IPS-NIHi7 (cell line): ENCODE results near the gene C3orf70.

ENCODE experiments used
- DNase-seq: peaks from one replicate; pipeline ENCODE4 v3.0.0; 2012; ENCODE audit warnings: mixed read lengths; ENCODE audit errors: extremely low spot score

The C3orf70 gene, protein sequence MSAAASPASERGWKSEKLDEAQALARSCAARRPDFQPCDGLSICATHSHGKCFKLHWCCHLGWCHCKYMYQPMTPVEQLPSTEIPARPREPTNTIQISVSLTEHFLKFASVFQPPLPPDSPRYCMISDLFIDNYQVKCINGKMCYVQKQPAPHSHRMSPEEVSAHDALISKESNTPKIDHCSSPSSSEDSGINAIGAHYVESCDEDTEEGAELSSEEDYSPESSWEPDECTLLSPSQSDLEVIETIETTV

DNA sequence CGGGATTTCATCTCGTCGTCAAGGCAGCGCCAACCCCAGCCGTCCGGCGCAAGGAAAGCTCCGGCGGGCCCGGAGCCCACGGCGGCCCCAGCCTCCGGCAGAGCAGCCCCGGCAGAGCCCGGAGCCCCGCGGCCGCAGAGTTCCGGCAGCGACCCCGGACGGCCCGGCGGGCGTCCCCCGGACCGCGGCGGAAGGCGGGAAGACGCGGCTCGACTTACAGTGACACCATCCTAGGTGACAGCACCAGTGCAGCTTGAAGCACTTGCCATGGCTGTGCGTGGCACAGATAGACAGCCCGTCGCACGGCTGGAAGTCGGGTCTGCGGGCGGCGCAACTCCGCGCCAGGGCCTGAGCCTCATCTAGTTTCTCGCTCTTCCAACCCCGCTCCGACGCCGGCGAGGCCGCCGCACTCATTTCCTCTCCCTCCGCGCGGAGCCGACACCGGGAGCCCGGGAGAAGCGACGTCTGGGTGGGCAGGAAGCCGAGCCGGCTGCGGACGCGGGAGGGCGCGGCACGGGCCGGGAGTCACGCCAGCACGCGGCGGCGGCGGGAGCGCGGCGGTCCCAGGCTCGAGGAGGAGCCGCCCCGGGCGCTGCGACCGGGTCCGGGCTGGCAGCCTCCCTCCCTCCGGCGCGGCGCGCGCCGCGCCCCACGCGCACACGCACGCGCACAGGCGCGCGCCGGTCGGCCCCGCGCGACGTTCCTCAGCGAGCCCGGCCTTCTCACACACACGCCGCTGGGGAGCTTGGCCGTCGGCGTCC is at the start of gene C3orf70:
Gene C3orf70 (minus strand): TSS at position 651 of the 761 bp plus-strand sequence. CDS start 237 bp downstream, at position 414.
- DNase-seq = peak; percentile 72

DNA sequence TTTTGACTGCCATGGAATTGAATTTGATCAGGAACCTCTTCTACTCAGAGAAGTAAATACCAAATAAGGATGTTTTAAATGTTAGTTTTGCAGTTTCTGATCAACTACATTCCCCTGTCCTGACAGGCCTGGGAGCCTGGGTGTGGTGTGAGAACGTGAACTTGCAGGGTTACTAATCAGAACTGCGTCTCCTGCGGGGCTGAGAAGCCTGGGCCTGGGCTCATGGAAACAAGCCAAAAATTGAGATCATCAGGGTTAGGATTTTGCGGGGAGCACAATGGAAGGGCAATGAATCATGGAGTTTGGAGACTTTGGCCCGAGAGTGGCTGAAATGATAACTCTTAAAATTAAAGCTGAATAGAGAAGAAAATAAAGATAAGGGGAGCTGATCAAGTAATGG is 47.8 kb upstream of the C3orf70 start:
- DNase-seq = no peak

DNA sequence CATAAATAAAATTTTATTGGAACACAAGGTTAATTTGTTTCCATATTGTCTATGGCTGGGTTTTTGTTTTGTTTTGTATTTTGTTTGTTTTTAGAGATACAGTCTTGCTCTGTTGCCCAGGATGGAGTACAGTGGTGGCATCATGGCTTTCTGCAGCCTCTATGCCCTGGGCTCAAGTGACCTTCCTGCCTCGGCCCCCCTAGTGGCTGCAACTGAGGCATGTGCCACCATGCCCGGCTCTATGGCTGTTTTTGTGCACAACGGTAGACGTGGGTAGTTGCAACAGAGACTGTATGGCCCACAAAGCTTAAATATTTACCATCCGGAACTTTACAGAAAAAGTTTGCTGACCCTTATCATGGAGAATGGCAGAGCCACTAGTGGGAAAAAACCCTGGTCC is 46.8 kb upstream of the C3orf70 start:
- DNase-seq = no peak

DNA sequence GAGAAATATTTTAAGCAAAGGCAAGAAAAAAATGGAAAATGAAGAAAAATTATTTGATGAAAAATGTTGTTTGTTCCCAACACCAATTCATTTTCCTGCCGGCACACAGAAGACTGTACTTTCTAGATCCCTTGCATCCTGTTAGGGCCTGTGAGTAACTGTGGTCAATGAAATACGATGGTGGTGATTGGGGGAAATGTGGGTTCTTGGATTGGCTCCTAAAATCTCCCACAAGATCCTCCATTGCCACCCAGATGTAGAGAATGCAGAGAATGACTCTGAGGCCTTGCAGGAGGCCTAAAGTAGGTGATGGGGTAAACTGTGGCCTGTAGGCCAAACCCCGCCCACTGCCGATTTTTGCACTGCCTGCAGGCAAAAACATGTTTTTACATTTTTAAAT is 46.3 kb upstream of the C3orf70 start:
- no peak for DNase-seq

DNA sequence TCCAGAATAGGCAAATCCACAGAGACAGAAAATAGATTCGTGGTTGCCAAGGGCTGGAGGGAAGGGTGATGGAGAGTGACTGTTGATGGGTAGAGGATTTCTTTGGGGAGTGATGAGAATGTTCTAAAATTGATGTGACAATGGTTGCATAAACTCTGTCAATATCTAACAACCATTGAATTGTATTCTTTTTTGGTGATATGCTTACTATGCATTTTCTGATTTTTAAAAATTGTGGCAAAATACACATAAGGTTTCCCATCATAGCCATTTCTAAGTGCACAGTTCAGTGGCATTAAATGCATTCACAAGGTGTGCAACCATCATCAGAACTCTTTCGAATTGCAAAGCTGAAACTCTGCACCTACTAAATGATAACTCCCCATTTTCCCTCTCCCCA is 44.2 kb upstream of the C3orf70 start:
- DNase-seq = no peak

DNA sequence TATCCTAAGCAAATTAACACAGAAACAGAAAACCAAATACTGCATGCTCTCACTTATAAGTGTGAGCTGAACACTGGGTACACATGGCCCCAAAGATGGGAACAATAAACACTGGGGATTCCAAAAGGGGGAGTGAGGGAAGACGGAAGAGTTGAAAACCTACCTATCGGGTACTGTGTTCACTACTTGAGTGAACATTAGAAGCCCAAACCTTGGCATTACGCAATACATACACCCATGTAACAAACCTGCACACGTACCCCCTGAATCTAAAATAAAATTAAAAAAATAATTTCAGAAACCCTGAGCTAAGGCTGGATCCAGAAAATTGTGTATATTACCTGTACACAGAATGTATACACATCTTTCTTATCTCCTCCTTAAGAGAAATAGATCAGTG is 42.8 kb upstream of the C3orf70 start:
- DNase-seq = no peak

DNA sequence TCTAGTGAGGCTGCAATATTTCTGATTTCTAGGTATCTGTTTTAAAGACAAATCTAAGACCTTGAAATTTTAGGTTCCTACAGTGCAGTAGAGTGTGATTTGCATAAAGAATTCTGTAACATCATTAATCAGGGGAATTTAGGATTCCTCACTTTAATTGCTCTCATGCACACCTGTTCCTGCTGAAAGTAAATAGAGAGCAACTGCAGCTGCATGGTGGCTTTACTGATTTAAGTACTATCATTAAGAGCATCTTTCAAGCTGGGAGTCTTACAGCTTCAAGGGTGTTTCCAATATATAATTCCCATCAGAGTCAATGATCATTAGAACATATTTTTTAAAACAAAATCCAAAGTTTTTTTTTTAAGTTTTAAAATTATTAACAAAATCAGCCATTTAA is 36.0 kb upstream of the C3orf70 start:
- DNase-seq = no peak

DNA sequence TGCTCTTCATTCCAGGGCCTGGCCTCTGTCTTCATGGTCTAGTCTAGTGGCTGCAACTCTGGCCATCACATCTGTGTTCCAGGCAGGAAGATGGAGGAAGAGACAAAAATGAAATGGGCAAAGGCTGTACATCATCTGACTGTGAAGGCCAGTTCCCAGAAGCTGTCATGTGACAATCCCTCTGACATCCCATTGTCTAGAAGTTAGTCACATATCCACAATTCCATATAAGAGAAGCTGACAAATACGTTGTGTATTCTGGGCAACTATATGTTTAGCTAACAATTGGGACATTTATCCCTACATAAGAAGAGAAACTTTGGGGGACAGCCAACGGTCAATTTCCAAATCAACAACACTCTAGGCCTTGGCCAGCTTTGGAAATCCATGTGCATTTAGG is 34.5 kb upstream of the C3orf70 start:
- DNase-seq = no peak

DNA sequence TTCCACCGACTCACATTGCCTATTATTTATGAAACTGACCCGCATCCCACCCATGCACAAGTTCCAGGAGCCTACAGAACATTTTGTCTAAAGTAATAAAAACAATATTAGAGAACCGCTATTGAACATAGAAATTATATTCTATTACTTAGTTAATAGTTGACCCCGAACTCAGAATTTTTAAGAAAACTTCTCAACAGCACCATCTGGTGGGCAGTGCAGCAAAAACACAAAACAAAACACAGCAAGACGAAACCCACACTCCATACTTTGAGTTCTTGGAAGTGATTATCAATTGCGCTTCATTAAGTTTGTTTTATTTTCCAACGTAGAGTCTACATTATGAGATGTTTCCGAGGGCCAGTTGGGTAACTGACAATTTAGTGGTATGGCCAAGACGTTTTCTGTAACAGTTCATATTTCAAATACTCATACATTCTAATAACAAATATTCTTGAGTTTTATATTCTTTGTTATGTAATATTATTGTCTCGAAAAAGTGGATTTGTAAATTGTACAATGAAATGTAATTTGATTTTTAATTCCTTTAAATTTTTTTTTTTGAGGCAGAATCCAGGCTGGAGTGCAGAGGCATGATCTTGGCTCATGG is 24.0 kb upstream of the C3orf70 start:
- peak; percentile 48 for DNase-seq

DNA sequence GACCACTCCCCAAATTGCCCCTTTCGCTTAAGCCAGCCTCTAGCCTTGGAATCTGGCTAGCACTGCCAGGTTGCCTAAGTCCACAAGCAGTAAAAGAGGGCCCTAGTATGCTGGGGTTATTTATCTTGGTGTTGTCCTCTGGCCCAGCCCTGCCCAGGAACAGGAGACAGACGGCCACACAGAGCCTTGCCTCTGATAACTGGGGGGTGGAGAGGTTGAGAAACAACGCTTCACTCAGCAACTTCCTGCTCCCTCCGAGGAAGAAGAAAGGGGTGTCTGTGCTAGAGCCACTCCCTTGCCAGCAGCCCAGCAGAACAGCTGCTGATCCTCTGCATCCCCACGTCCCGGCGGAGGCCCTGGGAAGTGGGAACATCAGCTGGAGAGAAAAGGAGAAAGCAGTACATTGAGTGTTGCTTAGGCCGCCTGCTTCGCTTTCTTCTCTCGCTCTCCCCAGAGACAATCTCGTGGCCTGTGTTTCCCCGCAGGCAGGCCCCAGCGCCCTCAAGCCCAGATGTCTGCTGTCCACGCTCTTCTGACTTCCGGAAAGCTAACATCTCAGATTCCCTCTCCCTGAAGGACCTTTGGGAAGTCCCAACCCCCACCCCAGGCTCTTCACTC is 22.6 kb upstream of the C3orf70 start:
- peak; percentile 60 for DNase-seq

DNA sequence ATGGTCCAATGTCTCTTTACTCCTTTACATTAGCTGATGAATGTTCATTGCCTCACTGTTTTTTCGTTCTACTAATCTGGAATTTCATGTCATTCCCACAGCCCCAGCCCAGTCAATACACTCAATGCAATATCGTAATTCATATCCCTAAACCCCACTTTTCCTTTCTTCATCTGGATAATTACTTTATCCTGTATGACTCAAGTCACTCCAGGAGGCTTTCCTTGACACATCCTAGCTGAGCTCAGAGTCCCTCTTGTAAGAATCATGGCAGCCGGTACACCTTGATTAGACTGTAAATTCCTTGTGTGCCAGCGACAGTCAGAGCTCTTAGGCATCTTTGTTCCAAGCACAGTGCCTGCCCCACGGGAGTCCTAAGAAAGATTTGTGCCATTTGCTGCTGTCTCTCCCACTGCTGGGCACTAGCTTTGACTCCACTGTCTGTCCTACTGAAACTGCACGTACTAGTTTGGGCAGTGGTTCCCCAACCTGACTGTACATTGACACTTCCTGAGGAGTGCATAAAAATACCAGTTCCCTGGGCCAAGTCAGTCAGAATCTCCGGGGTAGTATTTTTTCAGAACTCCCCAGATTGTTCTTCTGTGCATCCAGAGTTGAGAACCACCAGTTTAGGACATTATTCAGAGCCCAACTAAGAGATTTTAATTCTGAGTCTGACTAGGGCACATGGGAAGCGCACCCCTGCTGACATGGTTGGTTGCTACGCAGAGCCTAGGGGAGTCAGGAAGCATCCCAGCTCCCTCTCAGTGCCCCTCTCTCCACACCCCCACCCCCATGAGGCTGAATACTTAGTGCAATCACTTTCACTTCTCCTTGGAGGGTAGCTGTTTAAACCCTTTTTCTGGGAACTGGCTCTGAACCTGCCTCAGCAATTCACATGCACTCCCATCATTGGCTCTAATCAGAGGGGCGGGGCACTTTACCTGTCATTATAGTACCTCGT is 19.5 kb upstream of the C3orf70 start:
- DNase-seq = no peak

DNA sequence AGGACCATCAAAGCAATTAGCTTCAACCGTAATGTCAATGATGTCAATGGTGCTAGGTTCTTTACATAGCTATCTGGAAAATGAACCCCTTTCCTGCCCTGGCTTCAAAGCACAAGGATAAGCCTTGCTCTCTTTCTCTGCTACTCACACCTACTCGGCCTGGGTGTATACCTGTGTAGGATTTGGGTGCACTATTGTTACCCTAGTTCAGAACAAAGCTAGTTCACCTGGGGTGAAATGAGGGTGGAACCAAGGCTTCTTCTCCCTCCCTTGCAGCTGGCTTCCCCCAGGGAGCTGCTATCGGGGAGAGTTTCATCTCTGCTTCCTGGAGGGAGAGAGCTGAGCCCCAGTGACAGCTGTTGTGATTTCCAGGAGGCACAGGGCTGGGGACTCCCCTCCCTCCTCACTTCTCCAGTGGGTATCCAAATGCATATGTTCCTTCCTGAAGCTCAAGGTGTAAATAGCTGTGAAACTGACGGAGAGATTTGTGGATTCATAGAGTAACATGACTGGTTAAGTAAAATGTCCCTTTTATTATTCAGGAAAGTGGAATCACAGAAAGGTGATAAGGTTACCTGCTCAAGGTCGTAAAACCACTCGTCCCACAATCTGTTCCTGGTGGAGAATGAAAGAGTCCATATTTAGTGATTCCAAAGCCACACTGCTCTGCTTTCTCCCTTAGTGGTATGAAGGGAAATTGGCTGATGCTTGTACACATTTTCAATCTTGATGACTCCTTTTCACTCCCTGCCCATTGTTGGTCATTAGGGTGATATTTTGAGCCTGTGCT is 11.8 kb upstream of the C3orf70 start:
- DNase-seq = no peak

DNA sequence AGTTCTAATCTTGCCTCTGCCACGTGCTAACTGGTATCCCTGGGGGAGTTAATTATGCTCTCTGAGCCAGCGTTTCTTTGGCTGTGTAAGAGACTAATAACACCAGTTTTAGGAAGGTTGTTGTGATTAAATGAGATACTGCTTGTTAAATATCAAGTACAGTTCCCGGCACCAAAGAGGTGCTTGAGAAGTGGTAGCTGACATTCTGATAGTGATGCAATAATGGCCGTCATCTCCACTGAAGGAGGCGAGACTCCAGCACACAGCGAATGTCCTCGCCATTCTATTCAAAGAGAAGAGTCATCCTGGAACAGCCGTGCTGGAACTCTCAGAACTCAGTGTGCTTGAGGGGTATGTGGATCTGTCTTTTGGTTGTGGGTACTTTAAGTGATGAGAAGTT is 9.8 kb upstream of the C3orf70 start:
- DNase-seq = no peak

DNA sequence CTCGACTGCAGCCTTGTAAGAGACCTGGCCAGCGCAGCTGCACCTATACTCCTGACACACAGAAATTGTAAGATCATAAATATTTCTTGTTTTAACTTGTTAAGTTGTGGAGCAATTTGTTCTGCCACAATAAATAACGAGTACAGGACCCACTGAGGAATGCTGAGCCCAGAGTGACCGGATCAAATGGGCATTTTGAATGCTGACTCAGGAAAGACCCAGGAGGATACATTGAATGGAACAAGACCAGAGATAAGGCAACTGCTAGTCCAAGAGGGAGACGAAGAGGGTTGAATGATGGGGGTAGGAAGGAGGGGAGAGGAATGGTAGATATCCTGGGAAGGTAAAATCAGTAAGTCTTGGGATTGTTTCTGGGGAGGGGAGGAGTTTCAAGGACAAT is 8.9 kb upstream of the C3orf70 start:
- DNase-seq = no peak

DNA sequence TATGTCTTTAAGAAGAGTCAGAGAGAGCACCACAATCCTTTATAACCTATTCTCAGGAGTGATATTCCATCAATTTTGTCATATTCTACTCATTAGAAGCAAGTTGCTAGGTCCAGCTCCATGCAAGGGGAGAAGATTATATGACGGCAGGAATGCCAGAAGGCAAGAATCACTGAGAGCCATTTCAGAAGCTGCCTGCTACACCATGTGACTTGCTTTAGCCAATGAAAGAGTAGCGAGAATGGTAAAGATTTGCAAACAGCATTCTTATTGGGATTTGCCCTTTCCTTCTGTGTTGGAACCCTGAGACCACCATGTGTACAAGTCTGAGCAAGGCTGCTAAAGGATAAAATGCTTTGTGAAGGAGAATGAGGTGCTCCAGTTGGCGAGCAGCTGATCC is 4.5 kb upstream of the C3orf70 start:
- no peak for DNase-seq

DNA sequence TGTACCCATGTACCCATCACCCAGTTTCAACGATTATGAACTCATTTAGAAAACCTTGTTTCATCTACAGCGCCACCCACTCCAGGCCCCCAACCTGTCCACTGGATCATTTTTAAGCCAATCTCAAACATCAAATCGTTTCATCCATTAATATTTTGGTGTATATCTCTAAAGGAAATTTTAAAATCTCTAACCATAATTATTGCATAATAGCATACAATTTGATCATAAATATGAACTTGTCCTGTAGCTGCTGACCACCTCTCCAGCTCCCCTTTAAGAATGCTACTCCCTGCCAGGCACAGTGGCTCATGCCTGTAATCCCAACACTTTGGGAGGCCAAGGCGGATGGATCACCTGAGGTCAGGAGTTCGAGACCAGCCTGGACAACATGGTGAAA is 2.8 kb upstream of the C3orf70 start:
- no peak for DNase-seq

DNA sequence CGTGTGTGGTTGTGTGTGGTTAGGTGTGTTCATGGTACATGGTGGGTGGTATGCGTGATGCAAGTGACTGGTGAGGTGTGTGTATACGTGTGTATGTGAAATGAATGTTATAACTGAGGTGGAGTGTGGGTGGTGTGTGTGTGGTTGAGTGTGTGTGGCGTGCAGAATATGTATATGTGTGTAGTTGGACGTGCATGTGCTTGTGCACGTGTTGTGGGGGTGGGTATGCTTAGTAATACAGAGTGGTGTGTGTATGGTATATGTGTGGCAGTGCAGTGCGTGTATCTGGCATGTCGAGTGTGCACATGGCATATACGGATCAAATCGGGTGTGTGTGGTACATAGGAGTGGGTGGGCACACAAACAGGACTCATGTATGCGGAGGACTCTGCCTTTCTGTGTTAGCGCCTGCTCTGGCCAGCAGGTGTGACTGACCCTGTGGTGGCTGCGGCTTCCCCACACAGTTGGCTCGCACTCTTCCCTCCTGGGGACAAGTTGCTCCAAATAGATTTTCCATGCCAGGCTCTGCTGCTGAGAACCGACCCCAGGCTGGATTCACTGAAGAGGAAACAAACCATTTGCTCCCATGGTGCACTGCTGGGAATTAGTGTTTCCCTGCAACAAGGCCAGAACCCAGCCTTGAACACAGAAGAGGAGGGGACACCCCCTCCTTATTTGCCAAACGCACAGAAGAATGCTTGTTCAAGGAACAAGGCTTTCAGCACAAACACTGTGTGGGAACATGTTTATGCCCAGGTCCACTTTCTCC is 1.2 kb upstream of the C3orf70 start:
- DNase-seq = peak; percentile 40

DNA sequence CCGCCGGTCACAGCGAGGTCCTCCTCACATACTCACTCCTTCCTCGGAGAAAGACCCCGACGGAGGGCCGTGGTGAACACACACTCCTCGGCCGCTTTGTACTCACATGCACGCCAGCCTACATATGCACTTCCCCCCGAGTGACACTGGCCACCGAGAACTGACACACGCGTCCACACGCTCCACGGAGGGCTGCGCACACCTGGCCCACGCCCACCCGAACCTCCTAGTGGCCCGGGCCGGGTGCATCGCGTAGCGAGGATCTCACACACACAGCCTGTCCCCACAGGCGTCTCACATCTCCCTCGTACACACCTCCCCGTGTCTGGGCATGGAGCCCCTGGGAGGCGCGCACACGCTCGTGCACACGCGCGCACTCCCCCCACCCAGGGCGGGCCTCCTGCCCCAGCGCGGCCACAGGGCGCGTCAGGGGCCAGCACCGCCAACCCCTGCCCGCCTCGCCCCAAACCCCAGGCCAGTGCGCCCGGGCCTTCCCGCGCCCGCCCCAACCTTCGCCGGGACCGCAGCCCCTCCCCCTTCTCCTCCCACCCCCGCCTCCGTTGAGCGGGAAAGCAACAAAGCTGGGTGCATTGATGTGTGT is 411 bp upstream of the C3orf70 start:
- peak; percentile 84 for DNase-seq

DNA sequence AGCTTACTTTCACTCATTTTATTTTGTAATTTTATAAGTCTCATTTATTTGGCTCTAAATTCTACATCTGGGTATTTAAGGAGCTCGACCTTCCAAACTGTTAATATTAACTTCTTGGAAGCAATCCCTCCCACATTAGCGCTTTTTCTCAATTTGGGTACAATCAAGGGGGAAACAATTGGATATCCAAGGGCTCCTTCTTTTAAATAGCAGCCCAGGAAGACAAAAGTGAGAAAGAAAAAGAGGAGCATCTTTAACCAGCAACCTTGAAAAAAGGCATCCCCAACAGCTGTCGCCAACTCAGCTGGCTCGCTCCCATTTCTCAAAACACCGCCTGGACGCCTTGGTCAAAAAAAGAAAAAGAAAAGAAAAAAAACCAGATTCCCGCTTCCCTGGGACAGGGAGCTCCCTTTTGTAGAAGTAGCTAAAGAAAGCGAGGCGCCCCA is 873 bp downstream of the C3orf70 start:
- no peak for DNase-seq
